Panc1 (cell line): Measurements from ENCODE around the gene RALGPS1.

Experiments
- TCF7L2 ChIP-seq: IDR thresholded peaks from 2 replicates; pipeline ENCODE4 v1.6.1; 2011; ENCODE audit warnings: mild to moderate bottlenecking, low read depth, low read length, inconsistent platforms
- TF ChIP-seq, protein P1 (sequence below): fragments of 450-650 bp; IDR thresholded peaks from 2 replicates; pipeline ENCODE4 v1.5.1; 2017; ENCODE audit warnings: mild to moderate bottlenecking

GRCh38 chr9:127249877-127250276 lies 335.3 kb downstream of the RALGPS1 start:
- TF ChIP-seq TCF7L2 = no peak
- TF ChIP-seq, protein P1, sequence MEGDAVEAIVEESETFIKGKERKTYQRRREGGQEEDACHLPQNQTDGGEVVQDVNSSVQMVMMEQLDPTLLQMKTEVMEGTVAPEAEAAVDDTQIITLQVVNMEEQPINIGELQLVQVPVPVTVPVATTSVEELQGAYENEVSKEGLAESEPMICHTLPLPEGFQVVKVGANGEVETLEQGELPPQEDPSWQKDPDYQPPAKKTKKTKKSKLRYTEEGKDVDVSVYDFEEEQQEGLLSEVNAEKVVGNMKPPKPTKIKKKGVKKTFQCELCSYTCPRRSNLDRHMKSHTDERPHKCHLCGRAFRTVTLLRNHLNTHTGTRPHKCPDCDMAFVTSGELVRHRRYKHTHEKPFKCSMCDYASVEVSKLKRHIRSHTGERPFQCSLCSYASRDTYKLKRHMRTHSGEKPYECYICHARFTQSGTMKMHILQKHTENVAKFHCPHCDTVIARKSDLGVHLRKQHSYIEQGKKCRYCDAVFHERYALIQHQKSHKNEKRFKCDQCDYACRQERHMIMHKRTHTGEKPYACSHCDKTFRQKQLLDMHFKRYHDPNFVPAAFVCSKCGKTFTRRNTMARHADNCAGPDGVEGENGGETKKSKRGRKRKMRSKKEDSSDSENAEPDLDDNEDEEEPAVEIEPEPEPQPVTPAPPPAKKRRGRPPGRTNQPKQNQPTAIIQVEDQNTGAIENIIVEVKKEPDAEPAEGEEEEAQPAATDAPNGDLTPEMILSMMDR = no peak
